ENCODE results near the gene MMD2.

DNA sequence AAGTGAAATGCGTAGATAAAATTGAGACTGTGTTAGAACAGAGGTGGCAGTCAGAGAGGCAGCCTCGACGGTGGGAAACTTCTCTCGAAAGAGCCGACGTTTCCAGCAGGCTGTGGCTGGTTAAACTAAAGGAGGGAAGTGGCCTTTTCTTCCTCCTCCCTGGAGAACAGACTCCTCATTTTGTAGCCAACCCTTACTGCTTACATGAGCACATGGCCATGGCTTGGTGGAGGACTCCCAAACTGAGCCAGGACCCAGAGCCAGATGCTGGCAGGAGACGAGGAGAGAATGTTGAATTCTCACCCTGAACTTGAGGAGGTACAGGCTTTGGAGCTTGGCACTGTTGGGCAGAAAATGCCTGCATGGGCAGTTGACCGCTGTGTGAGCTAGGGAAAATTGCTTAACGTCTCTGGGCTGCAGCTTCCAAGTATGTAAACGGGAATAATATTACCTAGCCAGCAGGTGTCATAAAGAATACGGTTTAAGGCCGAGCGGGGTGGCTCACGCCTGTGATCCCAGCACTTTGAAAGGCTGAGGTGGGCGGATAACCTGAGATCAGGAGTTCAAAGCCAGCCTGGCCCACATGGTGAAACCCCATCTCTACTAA, 24.5 kb downstream of the MMD2 start:
- TF ChIP-seq CTCF (IDR thresholded peaks at IDR 0.05; ENCODE audit: insufficient read depth, low read length, poor library complexity, severe bottlenecking) (no peak), EZH2phosphoT487 (conservative IDR thresholded peaks at IDR 0.05; ENCODE audit: low read length) (no peak)
